Suprapubic skin (tissue), 4 donors: ENCODE measurements around the gene IMMP2L. TPM values are rescaled to one million over a fixed set of nuclear protein-coding genes. Genes with fewer than 3 reads are reported as not detected.

ENCODE experiments used
- DNase-seq, 2 donors: peaks; one replicate each; pipeline ENCODE4 v3.0.0-alpha.2; 2019; ENCODE audit warnings: low spot score in 2 of 2
- H3K27ac ChIP-seq: fragments of 200-600 bp; sonication (generic); one replicate; pipeline ENCODE4 v1.5.1; 2019
- H3K27me3 ChIP-seq: fragments of 200-600 bp; sonication (generic); one replicate; pipeline ENCODE4 v1.5.1; 2019
- H3K36me3 ChIP-seq: fragments of 200-600 bp; sonication (generic); one replicate; pipeline ENCODE4 v1.5.1; 2019
- H3K4me1 ChIP-seq: fragments of 200-600 bp; sonication (generic); one replicate; pipeline ENCODE4 v1.5.1; 2019
- H3K4me3 ChIP-seq: fragments of 200-600 bp; sonication (generic); one replicate; pipeline ENCODE4 v1.5.1; 2019; ENCODE audit warnings: mild to moderate bottlenecking
- H3K9me3 ChIP-seq: fragments of 200-600 bp; sonication (generic); one replicate; pipeline ENCODE4 v1.5.1; 2019
- EP300 ChIP-seq: sonication (generic); formaldehyde crosslinking; IDR thresholded peaks from one replicate; pipeline ENCODE4 v1.6.1; 2017; ENCODE audit warnings: antibody characterized with exemption
- POLR2A ChIP-seq, 2 donors: fragments of 450-650 bp; IDR thresholded peaks; one replicate each; pipeline ENCODE4 v1.6.1; 2017; ENCODE audit warnings: antibody characterized with exemption in 2 of 2, mild to moderate bottlenecking in 2 of 2, moderate library complexity in 2 of 2
- POLR2AphosphoS5 ChIP-seq, 3 donors: sonication (generic); formaldehyde crosslinking; IDR thresholded peaks; one replicate each; pipeline ENCODE4 v1.6.1; 2017; ENCODE audit warnings: antibody characterized with exemption in 3 of 3
- WGBS: methylation state at CpG from one replicate; pipeline ENCODE4 v1.1.5; 2018; 5-methylcytosine and 5-hydroxymethylcytosine counted together
- total RNA-seq, 4 donors: library from RNA; depleted of rRNA; stranded (reverse); fragments of >200 nt; gene quantifications; one replicate each; pipeline ENCODE4 v1.1.0, GENCODE V29; 2016
- TF ChIP-seq, protein P1 (sequence below), 2 donors: fragments of 200-600 bp in 1 of 2; fragments of 450-650 bp in 1 of 2; sonication (generic) in 1 of 2; IDR thresholded peaks; one replicate each; pipeline ENCODE4 v1.5.1; 2016 to 2019; ENCODE audit warnings: antibody characterized with exemption in 2 of 2, mild to moderate bottlenecking in 1 of 2, moderate library complexity in 1 of 2

The IMMP2L gene
- total RNA-seq, 4 donors from 2014 or later, result 10.6 to 20.6 (median 14.6) TPM

DNA sequence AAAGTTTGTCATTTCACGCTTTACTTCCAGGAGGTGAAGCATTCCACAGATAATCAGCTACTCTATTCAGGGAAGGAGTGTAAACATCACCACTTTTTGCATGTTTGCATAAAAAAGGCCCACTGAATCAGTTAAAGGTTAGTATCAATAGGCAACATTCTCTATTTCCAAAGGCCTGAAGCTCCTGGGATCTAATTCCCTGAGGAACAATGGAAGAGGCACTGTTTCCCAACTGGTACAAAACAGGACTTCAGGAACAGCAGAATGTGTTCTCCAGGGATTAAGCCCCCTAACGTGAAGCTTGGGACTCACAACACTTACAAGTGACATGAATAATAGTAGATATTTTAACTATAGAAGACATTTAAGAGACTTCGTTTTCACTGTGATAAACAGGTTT is 465.3 kb downstream of the IMMP2L start:
- no peak for DNase-seq
- no peaks in the 10 kb centered on the region for H3K36me3 ChIP-seq
- peaks cover 3% of the 10 kb centered on the region for H3K4me1 ChIP-seq
- no peaks in the 10 kb centered on the region for H3K9me3 ChIP-seq
- WGBS, result 88% methylated on average over 3 of the region's 3 CpGs
- TF ChIP-seq POLR2A (IDR thresholded peaks at IDR 0.05) (no peak), POLR2AphosphoS5 (IDR thresholded peaks at IDR 0.05) (no peak), EP300 (no peak)
- TF ChIP-seq, protein P1, sequence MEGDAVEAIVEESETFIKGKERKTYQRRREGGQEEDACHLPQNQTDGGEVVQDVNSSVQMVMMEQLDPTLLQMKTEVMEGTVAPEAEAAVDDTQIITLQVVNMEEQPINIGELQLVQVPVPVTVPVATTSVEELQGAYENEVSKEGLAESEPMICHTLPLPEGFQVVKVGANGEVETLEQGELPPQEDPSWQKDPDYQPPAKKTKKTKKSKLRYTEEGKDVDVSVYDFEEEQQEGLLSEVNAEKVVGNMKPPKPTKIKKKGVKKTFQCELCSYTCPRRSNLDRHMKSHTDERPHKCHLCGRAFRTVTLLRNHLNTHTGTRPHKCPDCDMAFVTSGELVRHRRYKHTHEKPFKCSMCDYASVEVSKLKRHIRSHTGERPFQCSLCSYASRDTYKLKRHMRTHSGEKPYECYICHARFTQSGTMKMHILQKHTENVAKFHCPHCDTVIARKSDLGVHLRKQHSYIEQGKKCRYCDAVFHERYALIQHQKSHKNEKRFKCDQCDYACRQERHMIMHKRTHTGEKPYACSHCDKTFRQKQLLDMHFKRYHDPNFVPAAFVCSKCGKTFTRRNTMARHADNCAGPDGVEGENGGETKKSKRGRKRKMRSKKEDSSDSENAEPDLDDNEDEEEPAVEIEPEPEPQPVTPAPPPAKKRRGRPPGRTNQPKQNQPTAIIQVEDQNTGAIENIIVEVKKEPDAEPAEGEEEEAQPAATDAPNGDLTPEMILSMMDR (IDR thresholded peaks at IDR 0.05), result no peak
- no peak overlapping the region for H3K27ac ChIP-seq
- H3K4me3 ChIP-seq, result no peak overlapping the region
- no peaks in the 10 kb centered on the region for H3K27me3 ChIP-seq

DNA sequence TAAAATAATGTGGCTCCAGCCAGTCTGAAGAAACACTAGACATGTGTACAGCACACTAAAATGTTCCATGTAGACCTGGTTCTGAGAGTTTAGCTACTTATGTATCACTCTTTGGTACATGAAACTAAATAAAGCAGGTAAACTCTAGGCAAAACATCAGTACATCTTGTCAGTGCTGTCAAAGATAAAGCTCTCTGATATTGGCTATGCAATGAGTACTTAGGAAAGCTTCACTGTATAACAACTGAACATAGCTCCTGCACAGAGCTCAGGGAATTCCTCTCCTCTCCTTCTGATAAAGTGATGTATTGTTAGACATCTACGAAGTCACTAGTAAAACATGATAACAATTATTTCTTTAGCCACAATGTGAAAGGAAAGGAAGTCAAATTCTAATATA is 467.9 kb downstream of the IMMP2L start:
- Histone ChIP-seq H3K4me1 (peaks cover 3% of the 10 kb centered on the region), H3K9me3 (no peaks in the 10 kb centered on the region), H3K27me3 (no peaks in the 10 kb centered on the region), H3K27ac (no peak overlapping the region), H3K4me3 (no peak overlapping the region), H3K36me3 (no peaks in the 10 kb centered on the region)
- TF ChIP-seq, protein P1 (IDR thresholded peaks at IDR 0.05), result no peak
- TF ChIP-seq POLR2A (IDR thresholded peaks at IDR 0.05) (no peak), EP300 (no peak), POLR2AphosphoS5 (IDR thresholded peaks at IDR 0.05) (no peak)
- WGBS, result 68% methylated on average over 1 of the region's 1 CpG
- no peak for DNase-seq

DNA sequence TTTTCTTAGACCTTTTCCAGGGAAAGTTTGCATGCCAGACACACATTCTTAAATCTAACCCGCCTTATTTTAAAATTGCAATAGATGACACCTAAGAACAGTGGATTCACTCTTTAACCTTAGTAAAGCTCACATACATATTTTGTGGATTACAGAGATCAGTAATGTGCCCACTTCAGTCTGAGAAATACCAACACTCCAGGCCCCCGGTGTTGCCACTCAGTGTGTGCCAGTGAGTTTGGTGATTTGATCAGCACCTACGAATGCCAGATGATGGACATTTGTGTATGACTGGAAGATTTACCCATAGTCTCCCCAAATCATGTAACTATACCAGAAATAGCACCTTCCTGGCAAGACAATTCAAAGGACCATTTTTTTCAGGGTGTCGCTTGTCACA is 468.8 kb downstream of the IMMP2L start:
- H3K36me3 ChIP-seq, result no peaks in the 10 kb centered on the region
- no peaks in the 10 kb centered on the region for H3K27me3 ChIP-seq
- TF ChIP-seq EP300 (no peak), POLR2AphosphoS5 (IDR thresholded peaks at IDR 0.05) (no peak), POLR2A (IDR thresholded peaks at IDR 0.05) (no peak)
- TF ChIP-seq, protein P1 (IDR thresholded peaks at IDR 0.05), result no peak
- no peak for DNase-seq
- H3K4me3 ChIP-seq, result no peak overlapping the region
- no peak overlapping the region for H3K27ac ChIP-seq
- H3K4me1 ChIP-seq, result peaks cover 3% of the 10 kb centered on the region
- 91% methylated on average over 4 of the region's 4 CpGs for WGBS
- no peaks in the 10 kb centered on the region for H3K9me3 ChIP-seq

DNA sequence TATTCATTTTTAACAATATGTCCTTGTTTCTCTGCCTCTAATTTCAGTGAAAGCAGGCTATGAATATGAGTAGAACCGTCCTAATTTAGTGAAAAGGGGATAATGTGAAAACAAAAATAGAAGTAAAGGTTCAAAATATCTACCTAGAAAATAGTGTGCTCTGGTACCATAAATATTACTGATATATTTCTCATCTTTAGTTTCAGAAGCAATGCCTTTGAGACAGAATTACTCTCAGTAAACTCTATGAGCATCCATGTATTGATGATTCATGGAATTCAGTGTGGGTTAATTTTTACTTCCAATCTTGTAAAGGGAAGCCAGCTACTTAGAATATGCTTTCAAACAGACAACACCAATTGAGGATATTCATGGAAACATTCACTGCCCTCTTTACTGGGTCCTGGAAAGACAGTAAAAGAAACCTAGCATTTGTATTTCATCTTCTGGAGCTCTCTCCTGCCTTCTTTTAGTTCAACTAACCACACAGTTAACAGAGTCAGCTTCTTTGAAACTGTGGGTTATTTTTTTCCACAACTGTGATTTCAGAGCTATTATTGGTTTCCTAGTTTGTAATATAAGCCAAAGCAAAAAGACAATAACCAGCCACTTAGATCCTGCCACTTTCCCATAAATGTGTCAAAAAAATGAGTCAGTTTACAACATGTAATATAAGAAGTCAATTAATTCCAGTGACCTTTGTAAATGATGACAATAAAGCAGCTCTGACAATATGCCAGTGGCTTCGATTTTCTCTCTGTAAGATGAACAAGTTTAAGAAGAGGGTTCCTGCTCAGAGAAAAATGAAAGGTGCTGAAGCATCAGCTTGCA is 469.7 kb downstream of the IMMP2L start:
- 51% methylated on average over 2 of the region's 2 CpGs for WGBS
- Histone ChIP-seq H3K27ac (no peak overlapping the region), H3K4me3 (peak overlapping the region; percentile 31)

More for the DNA sequence above, 469.7 kb downstream of the IMMP2L start:
- no peak for TF ChIP-seq POLR2AphosphoS5 (IDR thresholded peaks at IDR 0.05)
- TF ChIP-seq POLR2A (IDR thresholded peaks at IDR 0.05), result no peak
- TF ChIP-seq EP300, result no peak
- TF ChIP-seq, protein P1 (IDR thresholded peaks at IDR 0.05), result no peak
- H3K9me3 ChIP-seq, result no peaks in the 10 kb centered on the region
- H3K27me3 ChIP-seq, result no peaks in the 10 kb centered on the region
- DNase-seq, result no peak
- H3K4me1 ChIP-seq, result peaks cover 3% of the 10 kb centered on the region
- H3K36me3 ChIP-seq, result no peaks in the 10 kb centered on the region
